GM19099 (cell line): ENCODE data around the gene SCP2.

Source experiments
- POLR2A ChIP-seq: IDR thresholded peaks from 3 replicates; pipeline ENCODE4 v1.6.1; 2011; ENCODE audit warnings: low read depth; ENCODE audit not compliant: insufficient read length; ENCODE audit errors: extremely low read depth

SCP2 gene

DNA sequence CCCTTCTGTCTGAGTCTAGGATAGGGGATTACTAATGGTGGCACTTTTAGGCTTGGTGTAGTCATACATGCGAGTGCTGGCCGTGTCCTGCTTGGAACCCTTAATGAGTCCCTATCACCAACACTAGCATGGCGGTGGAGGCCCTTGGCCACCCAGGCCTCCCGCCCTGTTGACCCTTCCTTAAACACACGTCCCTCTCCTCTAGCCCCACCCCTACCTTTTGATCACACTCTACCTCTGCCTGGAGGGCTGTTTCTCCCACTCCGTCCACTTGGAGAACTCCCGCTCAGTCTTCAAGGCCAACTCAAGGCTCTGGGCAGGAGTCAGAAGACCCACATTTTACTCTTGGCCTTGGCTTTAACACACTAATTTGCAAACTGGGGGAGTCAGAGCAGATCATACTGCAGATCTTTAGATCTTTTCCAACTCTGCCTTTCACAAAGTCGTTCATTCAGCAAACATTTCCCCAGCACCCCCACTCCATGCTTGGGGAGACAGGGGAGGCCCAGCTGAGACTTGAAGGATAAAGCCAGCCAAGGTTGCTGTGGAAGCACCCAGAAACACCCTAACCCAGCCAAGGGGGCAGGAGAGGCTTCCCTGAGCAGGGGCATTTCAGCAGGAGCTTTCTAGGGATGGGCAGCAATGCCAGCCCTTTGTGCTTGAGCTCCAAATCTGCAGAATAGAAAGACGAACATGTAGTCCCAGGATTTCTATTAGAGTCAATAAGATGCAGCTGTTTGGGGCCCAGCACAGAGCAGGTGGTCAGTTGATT lies 136.9 kb downstream of the SCP2 start:
- TF ChIP-seq POLR2A: no peak

DNA sequence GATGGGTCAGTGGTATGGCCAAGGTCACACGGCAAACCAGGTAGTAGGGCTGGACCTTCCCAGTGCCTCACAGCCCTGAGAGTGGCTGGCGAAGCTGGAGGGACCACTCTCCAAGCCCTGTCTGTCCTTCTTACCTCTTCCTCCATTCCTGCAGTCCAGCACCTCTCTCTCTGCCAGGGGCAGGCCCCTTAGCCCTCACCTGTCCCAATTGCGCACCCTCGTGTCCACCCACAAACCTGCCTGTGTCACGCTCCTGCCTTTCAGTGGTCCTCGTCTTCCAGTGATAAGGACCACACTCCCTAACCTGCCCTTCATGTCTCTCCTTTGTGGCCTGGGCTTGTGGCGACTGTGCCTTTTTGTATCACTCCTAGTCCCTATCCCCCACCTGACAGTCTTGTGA lies 138.3 kb downstream of the SCP2 start:
- no peak for TF ChIP-seq POLR2A

DNA sequence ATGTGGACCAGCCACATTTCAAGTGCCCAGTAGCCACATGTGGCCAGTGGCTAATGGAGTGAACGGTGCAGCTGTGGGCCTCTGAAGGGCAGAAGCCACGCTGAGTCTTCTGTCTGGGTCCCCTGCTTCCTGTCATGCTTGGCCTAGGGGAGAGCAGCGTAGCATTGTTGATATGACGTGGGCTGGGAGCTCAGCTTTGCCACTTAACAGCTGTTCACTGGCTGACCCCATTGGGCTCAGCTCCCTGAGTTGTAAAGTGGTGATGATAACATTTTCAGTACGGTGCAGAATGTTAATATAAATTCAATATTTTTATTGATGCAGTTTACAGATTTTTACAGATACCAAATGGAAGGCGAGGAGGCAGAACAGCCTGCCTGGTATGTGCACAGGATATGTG lies 139.4 kb downstream of the SCP2 start:
- no peak for TF ChIP-seq POLR2A

GRCh38 chr1:53066891-53067738 lies 140.0 kb downstream of the SCP2 start:
- TF ChIP-seq POLR2A: no peak

DNA sequence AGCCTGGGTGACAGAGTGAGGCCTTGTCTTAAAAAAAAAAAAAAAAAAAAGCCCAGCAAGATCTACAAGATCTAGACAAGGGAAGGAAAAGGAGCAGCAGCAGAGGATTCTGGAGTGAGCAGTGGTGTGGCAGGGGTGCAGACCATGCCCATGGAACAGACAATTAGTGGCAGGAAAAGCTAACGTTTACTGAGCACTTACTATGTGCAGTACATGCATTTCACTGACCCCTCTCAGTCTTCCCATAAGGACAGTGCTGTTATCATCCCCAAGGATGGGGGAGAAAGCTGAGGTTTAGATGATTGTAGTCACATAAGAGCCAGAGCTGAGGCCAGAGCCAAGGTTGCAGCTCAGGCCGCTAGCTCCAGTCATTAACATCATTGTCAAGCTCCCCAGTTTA lies 140.8 kb downstream of the SCP2 start:
- no peak for TF ChIP-seq POLR2A

- no peak for TF ChIP-seq POLR2A
Measured at GRCh38 chr1:53068314-53069099, 141.4 kb downstream of the SCP2 start.

DNA sequence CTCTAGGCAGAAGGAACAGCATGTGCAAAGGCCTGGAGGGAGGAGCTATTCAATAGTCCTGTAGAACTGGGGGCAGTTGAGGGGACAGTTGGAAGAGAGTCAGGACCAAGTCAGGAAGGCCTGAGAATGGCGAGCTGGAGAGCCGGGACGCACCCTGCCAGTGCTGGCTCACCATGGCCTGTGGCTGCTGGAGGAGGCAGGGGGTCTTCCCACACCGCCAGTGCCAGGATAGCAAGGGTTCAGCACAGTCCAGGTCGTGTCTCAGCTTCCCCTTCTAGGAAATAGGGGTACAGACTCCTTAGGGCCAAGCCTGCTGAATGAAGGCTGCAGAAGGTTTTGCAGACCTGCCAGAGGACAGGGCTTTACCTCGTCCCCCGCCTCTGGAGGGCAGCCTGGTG lies 142.2 kb downstream of the SCP2 start:
- no peak for TF ChIP-seq POLR2A

GRCh38 chr1:53069663-53070327 lies 142.7 kb downstream of the SCP2 start:
- no peak for TF ChIP-seq POLR2A

DNA sequence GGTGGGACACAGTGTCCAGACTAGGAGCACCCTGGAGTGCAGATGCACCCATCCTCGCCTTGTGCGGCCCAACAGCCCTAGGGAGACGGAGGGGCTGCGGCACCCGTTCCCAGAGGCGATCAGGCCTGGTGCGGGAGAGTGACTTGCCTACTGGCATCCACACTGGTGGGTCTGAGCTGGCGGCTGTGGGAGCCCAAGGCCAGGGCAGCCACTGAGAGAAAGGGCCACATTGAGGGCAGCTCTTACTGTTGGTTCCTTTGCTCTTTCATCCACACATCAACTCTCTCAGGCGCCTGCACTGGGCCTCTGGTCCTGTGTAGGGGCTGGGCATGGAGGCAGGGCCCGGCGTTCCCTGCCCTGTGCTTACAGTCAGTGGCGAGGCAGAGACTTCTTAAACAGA lies 143.5 kb downstream of the SCP2 start:
- no peak for TF ChIP-seq POLR2A

DNA sequence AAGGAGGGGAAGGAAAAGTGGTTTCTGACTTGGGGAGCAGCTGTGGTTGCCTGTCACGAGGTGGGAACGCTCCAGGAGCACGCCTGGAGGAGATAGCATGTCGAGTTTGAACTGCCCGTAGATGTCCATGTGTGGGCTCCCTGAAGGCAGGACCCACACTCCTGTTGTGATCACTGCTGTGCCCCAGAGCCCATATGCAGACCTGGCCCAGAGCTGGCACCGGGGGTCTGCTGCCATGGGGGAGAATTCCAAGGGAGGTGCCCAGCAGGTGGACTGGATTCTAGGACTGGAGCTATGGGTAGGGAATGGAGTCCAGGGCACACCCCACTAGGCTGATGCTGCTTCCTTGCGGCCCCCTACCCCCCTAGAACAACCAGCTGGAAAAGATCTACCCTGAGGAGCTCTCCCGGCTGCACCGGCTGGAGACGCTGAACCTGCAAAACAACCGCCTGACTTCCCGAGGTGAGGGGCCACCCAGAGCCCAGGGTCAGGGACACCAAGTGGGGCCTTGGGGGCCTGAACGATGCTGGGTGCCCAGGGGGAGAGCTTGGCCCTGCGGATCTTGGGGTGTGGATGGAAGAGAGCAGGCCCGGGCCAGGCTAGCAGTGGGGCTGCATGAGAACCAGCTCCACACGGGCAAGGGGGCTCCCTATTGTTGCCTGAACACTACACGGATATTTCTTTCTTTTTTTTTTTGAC lies 144.2 kb downstream of the SCP2 start:
- no peak for TF ChIP-seq POLR2A

- TF ChIP-seq POLR2A: no peak
Measured at GRCh38 chr1:53071915-53072314, 144.8 kb downstream of the SCP2 start.

DNA sequence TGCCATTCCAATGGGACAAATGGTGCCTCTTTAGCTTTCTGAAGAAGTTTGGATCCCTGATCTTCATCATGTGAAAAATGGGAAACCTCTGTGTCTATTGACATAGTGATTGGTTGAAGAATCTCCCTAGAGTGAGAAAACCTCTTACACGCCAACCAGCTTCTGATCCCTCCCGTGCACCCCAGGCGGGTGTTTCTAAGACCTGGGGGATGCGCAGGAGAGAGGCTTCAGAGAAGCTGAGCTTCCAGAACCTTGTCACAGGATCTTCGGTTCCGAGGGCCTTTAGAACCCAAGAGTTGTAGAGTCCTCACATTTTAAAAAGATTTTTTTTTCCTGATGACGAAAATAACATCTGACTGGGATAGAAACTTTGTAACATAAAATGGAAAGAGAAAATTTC lies 146.2 kb downstream of the SCP2 start:
- TF ChIP-seq POLR2A: no peak

DNA sequence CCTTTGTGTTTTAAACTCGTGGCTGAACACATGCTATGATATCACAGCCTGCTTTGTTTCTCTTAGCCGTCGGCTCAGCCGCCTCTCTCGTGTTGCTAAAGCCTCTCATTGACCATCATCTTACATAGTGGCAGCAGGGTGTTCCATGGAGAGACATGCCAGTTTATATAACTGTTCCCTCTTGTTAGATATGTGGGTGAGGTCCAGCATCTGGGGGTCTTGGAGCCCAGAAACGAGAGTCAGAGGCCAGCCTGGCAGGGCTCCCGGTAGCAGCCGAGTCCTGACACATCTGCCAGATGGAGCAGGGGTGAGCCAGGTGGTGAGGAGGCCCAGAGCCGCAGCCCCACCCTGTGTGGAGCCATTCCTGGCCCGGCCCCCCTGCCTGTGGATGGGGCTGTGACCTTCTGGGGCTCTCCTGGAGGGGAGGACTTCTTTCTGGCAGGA lies 146.8 kb downstream of the SCP2 start:
- TF ChIP-seq POLR2A: no peak
